Ramos (cell line): ENCODE results near the gene NOTCH1.

Experiments used
- in situ Hi-C: fragments of 300-500 bp; cut with MboI; formaldehyde crosslinking; loops from one replicate; pipeline ENCODE4 v1.14.3; 2022; ENCODE audit warnings: low sequenced_read_pairs; ENCODE audit not compliant: unreplicated experiment

NOTCH1 gene

DNA sequence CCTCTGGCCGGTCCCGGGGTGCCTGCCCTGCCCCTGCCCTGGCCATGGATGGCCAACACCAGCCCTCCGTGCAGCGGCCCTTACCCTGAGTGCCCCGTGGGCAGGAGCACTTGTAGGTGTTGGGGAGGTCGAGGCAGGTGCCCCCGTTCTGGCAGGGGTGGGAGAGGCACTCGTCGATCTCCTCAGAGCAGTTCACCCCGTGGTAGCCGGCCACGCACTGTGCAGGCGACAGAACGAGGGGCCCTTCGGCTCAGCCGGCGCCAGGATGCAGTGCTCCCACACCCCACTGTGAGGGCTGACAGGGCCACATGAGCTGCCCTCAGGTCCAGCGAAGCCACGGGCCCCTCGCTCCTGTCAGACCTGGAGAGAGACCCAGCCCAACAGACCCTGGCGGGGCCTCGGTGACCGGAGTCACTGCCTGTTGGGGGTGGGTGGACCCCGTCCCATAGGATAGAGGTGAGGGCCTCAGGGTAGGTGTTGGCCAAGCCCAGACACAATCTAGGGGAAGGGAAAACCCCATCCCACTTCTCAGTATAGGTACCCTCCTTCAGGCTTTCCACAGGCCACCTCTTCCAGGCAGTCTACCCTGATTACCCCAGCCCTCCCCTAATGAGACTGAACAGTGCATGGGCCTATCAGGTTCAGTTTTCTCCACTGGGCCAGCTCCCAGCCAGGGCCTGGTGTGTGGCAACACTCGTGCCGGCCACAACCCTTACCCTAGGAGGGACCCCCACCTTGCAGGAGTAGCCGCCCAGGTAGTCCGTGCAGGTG, 38.4 kb downstream of the NOTCH1 start:
- in situ Hi-C loops, result no loop called here

DNA sequence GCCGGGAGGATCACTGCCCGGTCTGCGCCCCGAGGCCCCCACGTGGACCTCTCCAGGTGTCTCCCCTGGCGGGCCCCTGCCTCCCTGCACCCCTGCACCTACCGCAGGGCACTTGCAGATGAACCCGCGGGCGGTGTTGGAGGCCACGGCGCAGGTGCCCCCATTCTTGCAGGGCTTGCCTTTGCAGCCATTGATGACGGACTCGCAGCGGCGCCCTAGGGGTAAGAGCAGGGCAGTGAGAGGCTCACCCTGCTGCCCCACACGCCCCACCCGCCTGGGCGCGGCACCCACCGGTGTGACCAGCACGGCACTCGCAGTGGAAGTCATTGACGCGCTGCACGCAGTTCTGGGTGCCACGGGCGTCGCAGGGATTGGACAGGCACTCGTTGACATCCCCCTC, 39.4 kb downstream of the NOTCH1 start:
- in situ Hi-C loops, result no loop called here

DNA sequence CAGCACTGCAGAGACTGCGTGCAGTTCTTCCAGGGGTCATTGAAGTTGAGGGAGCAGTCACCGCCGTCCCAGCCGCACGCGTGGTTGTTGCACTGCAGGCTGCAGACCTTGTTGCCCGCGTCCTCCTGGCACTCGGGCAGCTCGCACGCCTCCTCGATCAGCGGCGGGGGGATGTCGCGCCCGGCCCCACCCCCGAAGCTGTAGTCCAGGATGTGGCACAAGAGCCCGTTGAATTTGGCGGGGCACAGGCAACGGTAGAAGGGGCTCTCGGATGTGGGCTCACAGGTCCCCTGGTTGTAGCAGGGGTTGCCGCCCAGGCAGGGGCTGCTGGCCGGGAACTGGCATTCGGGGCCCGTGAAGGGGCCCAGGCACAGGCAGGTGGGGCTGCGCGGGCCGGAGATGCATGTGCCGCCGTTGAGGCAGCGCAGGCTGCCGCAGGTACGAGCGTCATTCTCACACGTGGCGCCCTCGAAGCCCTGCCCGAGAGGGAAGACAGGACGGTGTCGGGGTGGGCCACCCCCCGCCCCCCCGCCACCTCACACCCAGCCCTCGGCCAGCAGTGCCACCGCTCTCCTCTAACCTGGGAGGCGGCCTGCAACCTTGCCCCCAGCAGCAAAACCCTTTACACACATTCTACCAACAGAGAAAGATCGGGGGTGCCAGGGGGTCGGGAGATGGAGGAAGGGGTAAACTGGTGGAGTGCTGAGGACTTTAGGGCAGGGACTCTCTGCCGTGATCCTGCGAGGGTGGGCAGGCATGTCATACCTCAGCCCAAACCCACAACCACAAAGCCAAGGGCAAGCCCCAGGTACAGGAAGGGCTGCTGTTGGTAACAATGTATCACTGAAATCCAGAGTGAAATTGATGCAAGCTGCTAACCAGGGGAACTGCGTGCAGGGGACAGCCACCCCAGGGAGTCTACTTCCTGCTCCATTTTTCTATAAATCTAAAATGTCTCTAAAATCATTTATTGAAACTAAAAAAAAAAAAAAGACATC, 40.1 kb downstream of the NOTCH1 start:
- in situ Hi-C loops, result no loop called here

DNA sequence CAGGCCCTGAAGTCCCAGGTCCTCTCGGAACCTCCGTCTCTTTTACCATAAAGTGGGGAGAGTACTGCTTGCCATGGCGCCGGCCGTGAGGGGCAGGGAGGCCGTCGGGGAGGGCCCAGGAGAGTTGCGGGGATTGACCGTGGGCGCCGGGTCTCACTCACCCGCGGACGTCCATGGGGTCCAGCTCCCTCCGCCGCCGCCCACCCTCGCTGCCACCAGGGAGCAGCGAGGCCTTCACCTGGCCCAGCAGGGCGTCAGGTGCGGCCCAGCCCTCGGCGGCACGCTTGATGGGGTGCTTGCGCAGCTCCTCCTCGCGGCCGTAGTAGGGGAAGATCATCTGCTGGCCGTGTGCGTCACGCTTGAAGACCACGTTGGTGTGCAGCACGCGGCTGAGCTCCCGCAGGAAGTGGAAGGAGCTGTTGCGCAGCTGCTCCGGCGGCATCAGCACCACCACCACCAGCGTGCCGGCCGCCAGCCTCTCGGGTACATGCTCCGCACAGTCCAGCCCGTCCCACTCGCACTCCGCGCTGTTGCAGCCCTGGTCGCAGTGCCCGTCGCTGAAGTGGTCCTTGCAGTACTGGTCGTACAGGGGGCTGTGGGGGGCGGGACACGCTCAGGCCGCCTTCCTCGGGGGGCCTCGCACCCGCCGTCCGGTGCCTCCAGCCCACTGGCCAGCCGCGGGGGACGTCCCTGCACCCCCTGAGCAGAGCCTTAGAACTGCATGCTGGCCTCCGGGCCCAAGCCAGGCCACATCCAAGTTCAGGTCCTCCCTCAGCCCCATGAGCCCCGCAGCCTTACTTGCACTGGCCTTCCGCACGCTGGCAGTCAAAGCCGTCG, 41.1 kb downstream of the NOTCH1 start:
- in situ Hi-C loops, result no loop called here

DNA sequence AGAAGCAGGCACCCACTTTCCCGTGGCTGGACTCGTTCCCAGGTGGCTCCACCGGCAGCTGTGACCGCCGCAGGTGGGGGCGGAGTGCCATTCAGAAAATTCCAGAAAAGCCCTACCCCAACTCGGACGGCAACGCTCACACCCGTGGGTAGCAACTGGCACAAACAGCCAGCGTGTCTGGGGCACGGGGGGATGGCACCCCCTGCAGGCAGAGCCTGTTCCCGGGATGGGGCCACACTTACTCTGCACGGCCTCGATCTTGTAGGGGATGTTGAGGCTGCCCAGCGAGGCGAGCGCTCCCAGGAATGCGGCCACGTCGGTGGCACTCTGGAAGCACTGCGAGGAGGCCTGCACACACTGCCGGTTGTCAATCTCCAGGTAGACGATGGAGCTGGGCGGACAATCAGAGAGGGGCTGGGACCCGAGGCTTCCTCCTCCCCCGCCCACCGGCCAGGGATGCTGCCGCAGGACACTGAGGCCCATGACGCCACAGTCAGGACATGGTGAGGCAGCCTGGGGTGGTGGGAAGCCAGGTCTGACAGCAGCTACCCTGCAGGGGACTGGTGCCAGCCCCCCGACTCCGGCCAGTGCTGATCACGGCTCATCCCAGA, 42.8 kb downstream of the NOTCH1 start:
- in situ Hi-C loops, result no loop called here

DNA sequence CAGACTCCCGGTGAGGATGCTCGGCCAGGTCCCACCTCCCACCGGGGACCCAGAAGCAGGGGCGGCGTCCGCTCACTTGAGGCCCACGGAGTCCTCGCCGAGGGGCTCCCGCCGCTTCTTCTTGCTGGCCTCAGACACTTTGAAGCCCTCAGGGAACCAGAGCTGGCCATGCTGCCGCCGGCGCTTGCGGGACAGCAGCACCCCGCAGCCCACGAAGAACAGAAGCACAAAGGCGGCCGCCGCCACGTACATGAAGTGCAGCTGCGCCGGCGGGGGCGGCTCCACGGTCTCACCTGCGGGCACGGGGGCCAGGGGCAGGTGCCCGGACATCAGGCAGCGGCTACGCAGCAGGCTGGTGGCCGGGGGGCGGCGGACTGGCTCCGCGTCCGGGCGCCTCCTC, 43.7 kb downstream of the NOTCH1 start:
- in situ Hi-C loops, result no loop called here

DNA sequence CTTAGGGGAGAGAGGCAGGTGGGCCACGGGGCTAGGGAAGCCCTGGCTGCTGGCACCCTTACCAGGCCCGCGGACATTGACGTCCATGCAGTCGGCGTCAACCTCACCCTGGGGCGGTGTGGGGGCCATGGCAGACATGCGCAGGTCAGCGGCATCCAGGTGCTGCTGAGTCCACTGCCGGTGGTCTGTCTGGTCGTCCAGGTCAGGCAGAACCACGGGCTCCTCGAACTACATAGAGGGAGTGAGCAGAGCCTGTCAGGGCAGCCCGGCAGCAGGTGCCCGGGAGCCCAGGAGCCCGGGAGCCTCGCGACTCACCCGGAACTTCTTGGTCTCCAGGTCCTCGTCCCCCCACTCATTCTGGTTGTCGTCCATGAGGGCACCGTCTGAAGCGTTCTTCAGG, 44.2 kb downstream of the NOTCH1 start:
- in situ Hi-C loops, result no loop called here

DNA sequence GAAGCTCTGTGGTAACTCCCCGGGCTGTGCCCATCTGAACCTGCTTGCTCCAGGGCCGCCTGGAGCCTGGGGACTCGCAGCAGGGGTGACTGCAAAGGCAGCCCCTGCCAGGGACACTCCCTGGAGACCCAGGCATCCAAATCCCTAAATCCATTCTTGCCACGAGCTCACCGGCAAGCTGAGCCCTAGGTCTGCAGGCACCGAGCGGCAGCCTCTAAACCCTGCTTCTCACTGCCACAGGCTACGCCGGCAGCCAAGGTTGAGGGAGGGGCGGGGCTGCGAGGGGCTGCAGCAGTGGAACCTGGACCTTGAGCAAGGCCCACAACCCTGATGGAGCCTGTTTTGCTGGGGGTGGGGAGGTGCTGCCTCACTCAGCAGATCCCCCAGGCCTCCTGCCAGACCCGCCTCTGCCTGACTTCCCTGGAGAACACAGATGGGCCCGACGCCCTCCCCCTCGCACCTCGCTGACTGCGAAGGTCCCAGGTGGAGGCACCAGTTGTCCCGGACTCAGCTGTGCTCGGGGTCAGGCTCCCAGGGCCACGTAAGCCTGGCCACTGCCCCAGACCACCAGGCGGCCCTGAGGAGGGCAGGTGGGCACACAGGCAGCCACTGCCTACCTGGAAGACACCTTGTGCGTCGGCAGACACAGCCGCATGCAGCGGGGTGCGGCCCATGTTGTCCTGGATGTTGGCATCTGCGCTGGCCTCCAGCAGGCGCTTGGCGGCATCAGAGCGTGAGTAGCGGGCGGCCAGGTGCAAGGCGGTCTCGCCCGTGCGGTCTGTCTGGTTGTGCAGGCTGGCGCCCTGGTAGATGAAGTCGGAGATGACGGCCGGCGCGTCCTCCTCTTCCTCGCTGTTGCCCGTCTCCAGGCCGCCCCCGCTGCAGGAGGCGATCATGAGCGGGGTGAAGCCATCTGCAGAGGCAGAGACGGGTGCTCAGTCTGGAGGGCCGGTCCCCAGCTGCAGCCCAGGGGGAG, 45.6 kb downstream of the NOTCH1 start:
- in situ Hi-C loops, result no loop called here

DNA sequence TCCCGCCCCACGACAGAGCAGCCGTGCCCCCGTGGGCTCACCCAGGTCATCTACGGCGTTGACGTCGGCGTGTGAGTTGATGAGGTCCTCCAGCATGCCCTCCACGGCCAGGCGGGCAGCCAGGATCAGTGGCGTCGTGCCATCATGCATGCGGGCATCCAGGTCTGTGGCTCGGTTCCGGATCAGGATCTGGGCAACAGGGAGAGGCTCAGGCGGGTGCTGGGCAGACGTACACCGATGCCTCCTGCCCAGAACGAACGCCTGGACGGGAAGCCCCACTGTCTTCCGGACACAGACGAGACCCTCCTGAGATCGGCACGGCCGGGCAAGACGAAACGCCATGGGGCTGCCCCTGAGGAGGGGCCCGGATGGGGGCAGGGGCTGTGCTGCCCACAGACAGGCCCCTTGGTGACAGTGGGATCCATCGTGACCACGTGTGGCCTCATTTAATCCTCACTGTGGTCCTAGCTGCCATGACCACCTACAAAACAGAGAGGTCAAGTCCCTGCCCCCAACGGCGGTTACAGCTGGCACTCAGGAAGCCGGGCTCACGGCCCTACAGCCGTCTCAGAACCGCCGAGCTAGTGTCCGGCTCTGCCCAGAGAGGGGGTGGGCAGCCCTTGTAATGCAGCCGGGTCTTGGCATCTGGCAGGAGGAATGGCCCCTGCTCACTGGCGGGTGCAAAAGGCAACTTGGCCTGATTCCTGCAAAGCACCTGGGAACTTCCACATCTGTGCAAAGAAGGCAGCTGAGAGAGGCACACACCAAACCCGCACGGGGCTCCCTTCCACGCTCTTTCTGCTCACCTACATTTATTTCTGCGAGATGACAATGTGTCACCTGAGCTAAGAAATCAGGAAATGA, 46.5 kb downstream of the NOTCH1 start:
- in situ Hi-C loops, result no loop called here

DNA sequence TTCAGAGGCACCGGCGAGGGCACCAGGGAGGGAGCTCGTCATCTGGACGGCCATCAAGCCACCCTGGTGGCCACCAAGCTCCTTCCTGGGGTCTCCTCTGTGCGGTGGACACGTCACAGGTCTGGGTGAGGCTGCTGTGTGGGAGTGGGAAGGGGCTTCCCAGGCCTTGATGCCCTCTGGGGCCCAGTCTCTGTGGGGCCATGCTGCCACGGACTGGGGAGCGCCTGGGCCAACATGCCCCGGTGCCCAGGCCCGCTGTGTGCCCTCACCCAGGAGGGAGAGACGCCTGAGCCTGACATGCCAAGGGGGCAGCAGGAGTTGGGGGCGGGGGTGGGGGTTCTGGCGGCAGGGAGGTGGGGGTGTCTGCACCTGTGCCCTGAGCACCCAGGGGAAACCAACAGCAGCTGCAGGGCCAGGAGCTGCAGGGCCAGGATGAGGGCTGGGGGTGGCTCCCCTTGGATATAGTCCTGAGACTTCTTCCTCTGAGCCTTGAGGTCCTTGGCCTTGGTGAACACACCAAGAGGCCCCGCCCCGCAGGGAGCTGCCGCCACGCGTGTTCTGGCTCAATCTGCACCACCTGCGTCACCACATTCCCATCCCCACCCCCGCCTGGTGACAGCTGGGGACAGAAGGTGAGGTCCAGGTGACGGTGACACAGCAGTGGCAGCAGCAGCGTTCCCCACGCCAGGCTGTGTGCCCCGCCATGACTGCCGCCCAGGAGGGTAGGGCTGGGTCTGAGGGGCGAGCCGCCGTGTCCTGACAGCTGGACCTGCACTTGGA, 47.7 kb downstream of the NOTCH1 start:
- in situ Hi-C loops, result no loop called here

DNA sequence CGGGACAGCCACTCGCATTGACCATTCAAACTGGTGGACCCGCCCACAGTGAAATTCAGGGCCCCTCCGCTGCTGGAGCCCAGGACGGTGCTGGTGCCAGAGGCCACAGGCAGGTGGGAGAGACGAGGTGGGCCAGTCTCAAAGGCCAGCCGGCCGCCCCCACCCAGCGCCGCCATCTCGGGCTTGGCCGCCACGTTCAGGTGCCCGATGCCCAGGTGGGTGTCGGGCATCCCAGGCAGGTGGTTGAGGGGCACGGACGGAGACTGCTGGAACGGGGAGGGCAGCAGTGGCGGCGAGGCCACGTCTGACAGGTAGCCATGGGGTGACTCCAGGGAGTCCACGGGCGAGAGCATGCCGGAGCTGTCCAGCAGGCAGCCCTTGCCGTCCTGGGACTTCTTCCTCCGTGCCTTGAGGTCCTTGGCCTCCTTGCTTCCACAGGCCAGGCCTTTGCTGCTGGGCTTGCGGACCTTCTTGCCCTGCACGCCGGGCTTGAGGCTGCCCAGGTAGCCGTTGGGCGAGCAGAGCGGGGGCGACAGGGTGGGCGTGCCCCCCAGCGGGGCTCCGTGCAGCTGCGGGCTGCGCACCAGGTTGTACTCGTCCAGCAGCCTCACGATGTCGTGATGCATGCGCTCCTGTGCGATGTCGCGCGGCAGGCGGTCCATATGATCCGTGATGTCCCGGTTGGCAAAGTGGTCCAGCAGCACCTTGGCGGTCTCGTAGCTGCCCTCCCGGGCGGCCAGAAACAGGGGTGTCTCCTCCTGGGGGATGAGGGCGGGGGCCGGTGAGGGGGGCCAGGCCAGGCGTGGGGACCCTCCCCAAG, 48.8 kb downstream of the NOTCH1 start:
- in situ Hi-C loops, result no loop called here

DNA sequence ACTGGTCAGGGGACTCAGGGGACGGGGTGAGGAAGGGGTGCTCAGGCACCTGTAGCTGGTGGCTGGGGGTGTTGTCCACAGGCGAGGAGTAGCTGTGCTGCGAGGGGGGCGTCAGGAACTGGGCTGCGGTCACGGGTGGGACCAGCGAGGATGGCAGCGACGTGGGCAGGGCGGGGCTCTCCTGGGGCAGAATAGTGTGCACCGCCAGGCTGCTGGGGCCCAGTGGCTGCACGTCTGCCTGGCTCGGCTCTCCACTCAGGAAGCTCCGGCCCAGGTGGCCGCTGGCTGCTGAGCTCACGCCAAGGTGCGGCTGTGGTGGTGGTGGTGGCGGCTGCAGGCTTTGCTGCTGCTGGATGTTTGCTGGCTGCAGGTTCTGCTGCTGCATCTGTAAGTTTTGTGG, 49.7 kb downstream of the NOTCH1 start:
- in situ Hi-C loops, result no loop called here

DNA sequence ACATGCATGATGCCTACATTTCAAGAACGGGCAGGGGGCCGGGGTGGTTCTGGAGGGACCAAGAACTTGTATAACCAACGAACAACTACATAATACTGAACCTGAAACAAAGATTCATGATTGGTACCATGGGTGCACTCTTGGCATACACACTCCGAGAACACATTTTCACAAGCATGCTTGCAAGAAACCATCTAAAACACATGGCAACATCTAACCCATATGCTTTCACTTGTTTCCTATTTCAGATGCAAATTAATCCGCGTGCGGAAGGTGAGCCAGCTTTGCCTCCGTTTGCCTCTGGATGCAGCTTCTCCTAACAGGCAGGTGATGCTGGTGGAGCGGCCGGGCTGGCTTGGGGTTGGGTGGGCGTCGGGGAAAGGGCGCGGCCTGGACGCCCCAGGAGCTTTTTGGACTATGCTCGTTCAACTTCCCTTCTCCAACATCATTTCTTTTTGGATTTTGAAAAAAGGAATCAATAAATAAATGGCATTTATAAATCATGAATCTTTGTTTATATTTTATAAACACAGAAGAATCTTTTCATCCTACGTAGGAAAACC, 50.5 kb downstream of the NOTCH1 start:
- in situ Hi-C loops, result no loop called here

DNA sequence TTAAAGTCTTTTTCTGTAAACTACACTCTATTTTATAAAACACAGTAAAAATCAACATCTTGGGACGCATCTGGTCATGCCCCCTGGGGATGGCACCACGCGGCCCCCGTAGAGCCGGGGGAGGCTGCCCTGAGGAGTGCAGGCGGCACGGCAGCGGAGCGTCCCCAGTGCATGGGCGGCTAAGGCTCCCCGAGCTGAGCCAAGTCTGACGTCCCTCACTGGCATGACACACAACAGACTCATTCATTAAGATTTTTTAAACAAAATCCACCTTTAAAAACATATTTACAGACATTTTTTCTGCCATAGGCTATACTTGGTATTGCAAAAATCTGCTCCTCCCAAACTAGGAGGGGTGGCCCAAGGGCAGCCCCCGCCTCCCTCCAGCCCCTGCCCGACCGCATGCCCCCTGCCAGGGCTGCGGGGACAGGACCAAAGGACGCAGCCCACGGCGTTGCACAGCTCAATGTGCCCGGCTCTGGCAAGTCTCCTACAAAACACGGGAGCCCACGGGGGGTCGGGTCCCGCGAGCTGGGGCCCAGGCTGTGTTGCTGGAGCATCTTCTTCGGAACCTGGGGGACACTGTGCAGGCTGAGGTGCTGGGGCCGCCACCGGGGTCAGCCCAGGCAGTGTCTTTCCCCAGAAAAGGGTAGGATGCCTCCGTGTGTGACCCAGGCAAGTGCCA, 51.2 kb downstream of the NOTCH1 start:
- in situ Hi-C loops, result loop anchor here (5.0 kb wide), 1 partner anchor 133 kb away; no protein-coding TSS in a partner anchor

DNA sequence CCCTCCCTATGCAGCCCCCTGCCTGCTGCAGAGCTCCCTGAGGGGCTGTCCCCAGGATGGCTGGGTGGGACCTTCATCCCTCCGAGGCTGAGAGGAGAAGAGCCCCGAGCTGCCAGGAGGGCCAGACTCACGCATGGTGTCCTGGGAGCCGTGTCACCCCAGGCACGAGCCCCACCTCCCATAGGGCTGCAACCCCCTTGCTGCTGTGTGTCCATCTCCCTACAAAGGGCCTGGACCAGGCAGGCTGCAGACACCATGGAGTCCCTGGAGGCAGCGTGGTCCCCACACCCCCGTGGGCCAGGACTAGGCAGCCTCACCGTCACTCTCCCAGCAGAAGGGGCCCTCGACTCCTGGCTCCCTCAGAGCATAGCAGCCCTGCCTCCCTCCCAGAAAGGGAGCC, 51.8 kb downstream of the NOTCH1 start:
- in situ Hi-C loops, result loop anchor here (5.0 kb wide), 1 partner anchor 133 kb away; no protein-coding TSS in a partner anchor
